Measurements from ENCODE around the gene PROKR1. TPM values are rescaled to one million over a fixed set of nuclear protein-coding genes. Genes with fewer than 3 reads are reported as not detected.

The PROKR1 gene
- polyA plus RNA-seq, 2 of the 4 experiments (the other 2 are of a cell fraction), result not detected

GRCh38 chr2:68696554-68696953 lies 53.2 kb downstream of the PROKR1 start:
- 5% methylated on average over 2 of the region's 2 CpGs for WGBS (ENCODE audit: missing lambda C conversion rate)
- no peak overlapping the region for H3K4me2 ChIP-seq
- peaks cover 28% of the 10 kb centered on the region for H3K9me3 ChIP-seq
- FAIRE-seq, result no peak
- no peak overlapping the region for H3K27ac ChIP-seq
- ChIA-PET CTCF (interaction anchor here (1.1 to 1.8 kb wide), 3 partner anchors 13 to 574 kb away, joined by 3 to 5 read pairs (median 4); no protein-coding TSS in a partner anchor), POLR2A (no interaction called here)
- no peak for DNase-seq (ENCODE audit: low read depth in 1 of 2, low spot score in 1 of 2)
- no peak for ATAC-seq
- no peak overlapping the region for H3K4me3 ChIP-seq
- no peak for TF ChIP-seq SREBF2 (IDR thresholded peaks at IDR 0.05)
- no peak for TF ChIP-seq ESRRA (IDR thresholded peaks at IDR 0.05; ENCODE audit: borderline replicate concordance, low read length)
- TF ChIP-seq NPAS2 (CRISPR knock-in tag; IDR thresholded peaks at IDR 0.05; ENCODE audit: borderline replicate concordance), result no peak
- no peak for TF ChIP-seq CBX8 (IDR thresholded peaks at IDR 0.05)
- TF ChIP-seq CTCF (IDR thresholded peaks at IDR 0.05), result no peak
- TF ChIP-seq ATOH8 (CRISPR knock-in tag; IDR thresholded peaks at IDR 0.05; ENCODE audit: low read depth), result no peak
- no peak for TF ChIP-seq FOSB (CRISPR knock-in tag; IDR thresholded peaks at IDR 0.05)
- no peak for TF ChIP-seq HOXB13 (CRISPR knock-in tag; IDR thresholded peaks at IDR 0.05; ENCODE audit: low read depth)
- TF ChIP-seq CHD2 (IDR thresholded peaks at IDR 0.05; ENCODE audit: low read length, partially characterized antibody), result no peak
- TF ChIP-seq HMGXB4 (CRISPR knock-in tag; IDR thresholded peaks at IDR 0.05; ENCODE audit: borderline replicate concordance), result no peak
- no peak for TF ChIP-seq EHF (CRISPR knock-in tag; IDR thresholded peaks at IDR 0.05)
- H3K4me1 ChIP-seq, result no peaks in the 10 kb centered on the region

GRCh38 chr2:68698567-68699377 lies 55.4 kb downstream of the PROKR1 start:
- POLR2A ChIA-PET, result no interaction called here
- FAIRE-seq (no peak), DNase-seq (ENCODE audit: low read depth in 1 of 2, low spot score in 1 of 2) (no peak), ATAC-seq (no peak)
- CTCF ChIA-PET, result interaction anchor here (0.7 to 1.9 kb wide), 3 partner anchors 10 to 557 kb away, joined by 3 to 11 read pairs (median 4); no protein-coding TSS in a partner anchor
- peaks cover 28% of the 10 kb centered on the region for H3K9me3 ChIP-seq
- H3K4me2 ChIP-seq, result no peak overlapping the region
- 63% methylated on average over 4 of the region's 4 CpGs for WGBS (ENCODE audit: missing lambda C conversion rate)
- no peak overlapping the region for H3K4me3 ChIP-seq
- H3K27ac ChIP-seq, result no peak overlapping the region
- no peaks in the 10 kb centered on the region for H3K4me1 ChIP-seq
- TF ChIP-seq CHD4 (IDR thresholded peaks at IDR 0.05; ENCODE audit: borderline replicate concordance) (no peak), SREBF2 (IDR thresholded peaks at IDR 0.05) (no peak), KDM5A (IDR thresholded peaks at IDR 0.05) (no peak), FOSL2 (IDR thresholded peaks at IDR 0.05) (no peak), FOSL2 (CRISPR knock-in tag; IDR thresholded peaks at IDR 0.05) (no peak), MAZ (IDR thresholded peaks at IDR 0.05; ENCODE audit: borderline replicate concordance, low read depth, low read length) (no peak), RAD21 (conservative IDR thresholded peaks at IDR 0.05 in 1 of 2, IDR thresholded peaks at IDR 0.05 in 1 of 2) (no peak), ZNF302 (CRISPR knock-in tag; IDR thresholded peaks at IDR 0.05) (no peak), JUN (IDR thresholded peaks at IDR 0.05) (no peak), HES2 (IDR thresholded peaks at IDR 0.05) (no peak), FOXS1 (CRISPR knock-in tag; IDR thresholded peaks at IDR 0.05) (no peak), HMGXB4 (CRISPR knock-in tag; IDR thresholded peaks at IDR 0.05; ENCODE audit: borderline replicate concordance) (no peak), EHMT2 (IDR thresholded peaks at IDR 0.05; ENCODE audit: low read depth) (no peak), CEBPB (IDR thresholded peaks at IDR 0.05) (no peak), E2F6 (IDR thresholded peaks at IDR 0.05; ENCODE audit: borderline replicate concordance, low read depth) (no peak), USF2 (IDR thresholded peaks at IDR 0.05) (no peak), MAFK (IDR thresholded peaks at IDR 0.05; ENCODE audit: partially characterized antibody) (no peak), RNF2 (IDR thresholded peaks at IDR 0.05; ENCODE audit: borderline replicate concordance, low read depth) (no peak), CBX2 (IDR thresholded peaks at IDR 0.05; ENCODE audit: borderline replicate concordance, low read depth) (no peak)
